HG02623 (cell line): Measurements from ENCODE around the gene RAB1B.
"Not testable (repeated sequence)": the region's sequence is repeated elsewhere in the genome, so short reads cannot be mapped to it uniquely, and the experiment has no call there.

ENCODE experiments used
- ATAC-seq: cut with Tn5 transposase; IDR thresholded peaks from one replicate; pipeline ENCODE4 v1.9.1; 2021; ENCODE audit warnings: moderate library complexity; ENCODE audit not compliant: unreplicated experiment

The RAB1B gene

GRCh38 chr11:66317723-66318599, 49.5 kb downstream of the RAB1B start:
- ATAC-seq = no peak

DNA sequence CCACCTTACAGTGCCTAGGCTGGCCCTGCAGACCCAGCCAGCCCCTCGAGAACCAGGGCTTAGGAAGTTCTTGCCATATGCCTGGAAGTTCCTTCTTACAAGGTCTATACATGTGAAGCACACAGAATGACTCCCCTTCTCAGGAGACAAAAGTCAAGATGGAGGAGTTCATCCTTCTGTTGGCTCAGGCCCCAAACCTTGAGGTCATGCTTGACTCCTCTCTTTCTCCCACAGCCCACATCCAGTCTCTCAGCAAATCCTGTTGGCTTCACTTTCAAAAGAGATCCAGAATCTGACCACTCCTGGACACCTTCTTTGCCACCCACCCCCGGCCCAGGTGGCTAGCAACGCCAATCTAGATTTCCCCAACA, 50.1 kb downstream of the RAB1B start:
- no peak for ATAC-seq

DNA sequence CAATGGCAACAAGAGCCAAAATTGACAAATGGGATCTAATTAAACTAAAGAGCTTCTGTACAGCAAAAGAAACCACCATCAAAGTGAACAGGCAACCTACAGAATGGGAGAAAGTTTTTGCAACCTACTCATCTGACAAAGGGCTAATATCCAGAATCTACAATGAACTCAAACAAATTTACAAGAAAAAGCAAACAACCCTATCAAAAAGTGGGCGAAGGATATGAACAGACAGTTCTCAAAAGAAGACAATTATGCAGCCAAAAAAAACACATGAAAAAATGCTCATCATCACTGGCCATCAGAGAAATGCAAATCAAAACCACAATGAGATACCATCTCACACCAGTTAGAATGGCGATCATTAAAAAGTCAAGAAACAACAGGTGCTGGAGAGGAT, 51.9 kb downstream of the RAB1B start:
- ATAC-seq = not testable (repeated sequence)

GRCh38 chr11:66320748-66321147, 52.3 kb downstream of the RAB1B start:
- ATAC-seq = not testable (repeated sequence)

- ATAC-seq = no peak
These were observed 53.2 kb downstream of the RAB1B start for GRCh38 chr11:66321606-66322005.

DNA sequence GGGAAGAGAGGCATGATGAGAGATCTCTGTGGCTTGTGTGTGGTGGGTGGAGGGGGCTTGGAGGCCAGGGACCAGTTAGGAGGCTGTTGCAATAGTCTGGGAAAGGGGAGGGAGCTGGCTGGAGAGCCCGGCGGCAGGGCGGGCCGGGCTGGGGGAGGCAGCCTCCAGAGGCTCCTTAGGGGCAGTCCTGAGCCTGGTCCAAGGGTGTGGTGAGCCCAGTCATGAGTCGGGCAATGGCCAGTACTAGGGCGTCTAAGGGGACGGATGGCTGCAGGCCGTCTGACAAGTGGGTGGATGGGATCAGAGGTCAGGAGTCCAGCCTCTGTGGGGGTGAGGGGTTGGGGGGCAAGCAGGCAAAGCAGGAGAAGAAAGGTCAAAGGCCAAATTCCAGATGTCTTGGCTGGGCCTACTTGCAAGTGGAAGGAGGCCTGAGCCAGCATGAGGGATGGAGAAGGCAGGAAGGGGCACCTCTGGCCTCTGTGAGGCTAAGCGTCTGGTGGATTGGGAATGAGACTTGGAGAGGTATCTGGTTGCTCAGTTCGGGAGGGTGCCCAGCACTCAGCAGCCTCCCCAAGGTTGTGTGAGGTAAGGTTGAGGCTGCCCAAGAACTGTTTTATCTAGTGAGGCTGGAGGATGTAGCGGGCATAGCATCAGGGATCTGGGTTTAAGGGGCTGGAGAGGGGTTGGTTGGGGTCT, 54.4 kb downstream of the RAB1B start:
- no peak for ATAC-seq

DNA sequence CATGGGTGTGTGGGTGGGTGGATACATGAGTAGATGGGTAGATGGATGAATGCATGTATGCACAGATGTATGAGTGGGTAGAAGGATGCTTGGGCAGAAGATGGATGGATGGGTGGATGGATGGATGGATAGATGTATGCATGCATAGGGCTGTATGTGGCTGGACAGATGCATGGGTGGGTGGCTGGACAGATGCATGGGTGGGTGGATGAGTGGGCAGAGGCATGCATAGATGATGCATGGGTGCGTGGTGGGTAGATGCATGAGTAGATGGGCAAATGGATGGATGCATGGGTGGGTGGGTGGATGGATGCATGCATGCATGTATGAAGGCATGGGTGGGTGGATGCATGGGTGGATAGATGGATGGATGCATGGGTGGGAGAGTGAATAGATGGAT, 55.2 kb downstream of the RAB1B start:
- ATAC-seq = no peak

GRCh38 chr11:66324664-66325063, 56.2 kb downstream of the RAB1B start:
- ATAC-seq = no peak

DNA sequence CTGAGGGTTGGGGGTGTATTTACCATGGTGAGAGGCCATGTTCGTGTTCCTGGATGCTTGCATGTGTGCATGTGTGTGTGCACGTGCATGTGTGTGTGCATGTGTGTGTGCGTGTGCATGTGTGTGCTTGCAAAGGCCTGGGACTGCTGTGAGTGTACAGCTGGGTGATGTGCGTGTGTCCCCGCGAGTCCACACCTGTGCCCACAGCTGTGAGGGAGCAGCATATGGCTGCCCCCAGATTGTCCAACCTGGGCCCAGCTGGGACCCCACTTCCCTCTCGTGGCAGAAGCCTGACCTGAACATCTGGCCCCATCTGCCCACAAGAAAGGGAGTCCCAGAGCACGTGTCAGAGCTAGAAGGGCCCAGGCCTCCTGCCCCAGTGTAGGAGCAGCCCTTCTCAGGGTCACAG, 56.8 kb downstream of the RAB1B start:
- ATAC-seq = no peak

- ATAC-seq = no peak
These were observed 58.0 kb downstream of the RAB1B start for GRCh38 chr11:66326261-66327111.
